Spleen (tissue), 7 donors: ENCODE results near the gene ACTN2.

ENCODE experiments used
- POLR2AphosphoS5 ChIP-seq, 3 donors: sonication (generic); formaldehyde crosslinking; IDR thresholded peaks; one replicate each; pipeline ENCODE4 v1.5.1; 2017; ENCODE audit warnings: antibody characterized with exemption in 3 of 3
- TF ChIP-seq, protein P1 (sequence below), 11 experiments: fragments of 200-600 bp in 7 of 11; fragments of 450-650 bp in 4 of 11; sonication (generic) in 4 of 11; IDR thresholded peaks in 8 of 11; conservative IDR thresholded peaks in 3 of 11; 1 replicate in 7 of 11; 2 replicates in 4 of 11; pipeline versions ENCODE4 v1.4.0 to v1.8.0; 2016 to 2021; ENCODE audit warnings: antibody characterized with exemption in 11 of 11, inconsistent platforms in 4 of 11, mild to moderate bottlenecking in 1 of 11
- donor health status: DM: no; HTN: no; CAD: no; lungs with moderate emphysema.
- donor health status: DM: no; HTN: no; CAD: no.
- donor health status: DM: no; HTN: no; CAD: no.

DNA sequence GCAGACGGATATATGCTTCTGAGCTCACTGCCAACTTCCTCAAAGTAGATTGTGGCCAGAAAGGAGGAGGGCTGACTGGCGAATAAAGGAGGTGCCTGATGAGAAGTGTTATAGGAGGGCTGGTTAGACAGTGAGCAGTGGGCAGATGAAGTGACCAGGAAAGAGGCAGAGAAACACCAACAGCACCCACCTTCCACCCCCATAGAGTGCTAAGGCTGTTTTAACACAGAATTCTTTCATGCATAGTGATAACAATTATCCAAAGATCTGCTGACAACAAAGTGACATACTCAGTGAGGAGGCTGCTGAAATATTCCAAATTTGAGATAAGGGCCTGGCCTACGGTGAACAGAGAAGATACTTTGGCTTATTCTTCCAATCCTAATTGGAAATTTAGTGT, 87.6 kb downstream of the ACTN2 start:
- TF ChIP-seq, protein P1, sequence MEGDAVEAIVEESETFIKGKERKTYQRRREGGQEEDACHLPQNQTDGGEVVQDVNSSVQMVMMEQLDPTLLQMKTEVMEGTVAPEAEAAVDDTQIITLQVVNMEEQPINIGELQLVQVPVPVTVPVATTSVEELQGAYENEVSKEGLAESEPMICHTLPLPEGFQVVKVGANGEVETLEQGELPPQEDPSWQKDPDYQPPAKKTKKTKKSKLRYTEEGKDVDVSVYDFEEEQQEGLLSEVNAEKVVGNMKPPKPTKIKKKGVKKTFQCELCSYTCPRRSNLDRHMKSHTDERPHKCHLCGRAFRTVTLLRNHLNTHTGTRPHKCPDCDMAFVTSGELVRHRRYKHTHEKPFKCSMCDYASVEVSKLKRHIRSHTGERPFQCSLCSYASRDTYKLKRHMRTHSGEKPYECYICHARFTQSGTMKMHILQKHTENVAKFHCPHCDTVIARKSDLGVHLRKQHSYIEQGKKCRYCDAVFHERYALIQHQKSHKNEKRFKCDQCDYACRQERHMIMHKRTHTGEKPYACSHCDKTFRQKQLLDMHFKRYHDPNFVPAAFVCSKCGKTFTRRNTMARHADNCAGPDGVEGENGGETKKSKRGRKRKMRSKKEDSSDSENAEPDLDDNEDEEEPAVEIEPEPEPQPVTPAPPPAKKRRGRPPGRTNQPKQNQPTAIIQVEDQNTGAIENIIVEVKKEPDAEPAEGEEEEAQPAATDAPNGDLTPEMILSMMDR (IDR thresholded peaks at IDR 0.05 in 8 of 11, conservative IDR thresholded peaks at IDR 0.05 in 3 of 11) = no peak
- TF ChIP-seq POLR2AphosphoS5 (IDR thresholded peaks at IDR 0.05) = no peak
